HG02973 (cell line): Measurements from ENCODE around the gene PPP1R18.
A peak's percentile ranks its signal among the peaks of the same experiment; 100 is the strongest.
"Not testable (repeated sequence)": the region's sequence is repeated elsewhere in the genome, so short reads cannot be mapped to it uniquely, and the experiment has no call there.

Source experiments
- ATAC-seq: cut with Tn5 transposase; IDR thresholded peaks from one replicate; pipeline ENCODE4 v1.9.1; 2021; ENCODE audit warnings: moderate library complexity; ENCODE audit not compliant: unreplicated experiment

The PPP1R18 gene

DNA sequence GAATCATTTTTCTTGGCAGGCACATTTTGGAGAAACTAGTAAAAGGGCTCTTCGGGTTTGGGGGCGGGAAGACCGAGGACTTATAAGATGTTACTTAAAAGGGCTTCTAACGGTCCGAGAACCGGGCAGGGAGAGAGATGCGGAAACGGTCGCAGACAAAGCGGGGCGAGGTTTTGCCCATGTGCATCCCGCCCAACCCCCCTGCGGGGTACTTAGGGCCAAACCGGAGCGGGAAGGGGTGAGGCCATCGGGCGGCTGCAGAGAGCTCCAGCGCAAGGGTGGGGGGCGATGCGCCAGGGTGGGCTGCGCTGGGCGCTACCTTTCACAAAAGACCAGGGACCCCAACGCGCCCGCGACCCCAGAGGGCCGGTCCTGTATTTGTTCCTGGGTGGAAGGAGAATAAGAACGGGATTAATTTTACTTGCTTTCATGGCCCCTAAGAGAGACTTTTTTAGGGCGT is 34.3 kb upstream of the PPP1R18 start:
- ATAC-seq, result no peak

DNA sequence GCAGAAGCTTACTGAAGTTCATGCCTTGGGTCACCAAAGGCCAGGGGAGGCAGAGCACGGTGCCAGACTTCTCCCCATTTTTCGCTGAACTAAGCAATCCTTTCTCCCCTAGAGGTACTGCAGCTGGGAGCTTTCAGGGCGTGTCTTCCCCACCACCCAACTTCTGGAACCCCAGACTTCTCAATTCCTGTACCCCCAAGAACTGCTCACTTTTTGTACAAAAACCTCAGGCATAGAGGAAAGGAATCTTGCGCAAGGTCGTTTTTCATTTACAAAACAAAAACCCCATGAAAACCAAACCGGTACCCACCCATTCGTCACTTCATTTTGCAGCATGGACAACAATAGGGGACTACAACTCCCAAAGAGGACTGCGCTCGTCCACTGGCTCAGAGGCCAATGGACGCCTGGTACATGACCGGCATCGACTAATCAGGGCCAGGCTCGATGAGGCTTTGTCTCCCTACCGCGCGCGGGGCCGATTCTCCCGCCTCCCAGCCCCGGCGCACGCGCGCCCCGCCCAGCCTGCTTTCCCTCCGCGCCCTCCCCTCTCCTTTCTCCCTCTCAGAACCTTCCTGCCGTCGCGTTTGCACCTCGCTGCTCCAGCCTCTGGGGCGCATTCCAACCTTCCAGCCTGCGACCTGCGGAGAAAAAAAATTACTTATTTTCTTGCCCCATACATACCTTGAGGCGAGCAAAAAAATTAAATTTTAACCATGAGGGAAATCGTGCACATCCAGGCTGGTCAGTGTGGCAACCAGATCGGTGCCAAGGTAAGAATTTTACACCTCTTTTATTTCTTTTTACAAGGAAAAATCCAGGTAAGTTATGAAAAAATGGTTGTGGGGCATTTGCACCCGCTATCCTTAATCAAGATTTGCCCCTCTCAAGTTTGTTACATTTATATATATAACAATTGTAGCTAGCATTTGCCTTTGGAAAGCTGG is 33.6 kb upstream of the PPP1R18 start, which contains the start of gene TUBB:
Gene TUBB (plus strand): TSS at position 562 of the 947 bp plus-strand sequence. CDS start 155 bp downstream, at position 717.
- peak; percentile 35 for ATAC-seq

DNA sequence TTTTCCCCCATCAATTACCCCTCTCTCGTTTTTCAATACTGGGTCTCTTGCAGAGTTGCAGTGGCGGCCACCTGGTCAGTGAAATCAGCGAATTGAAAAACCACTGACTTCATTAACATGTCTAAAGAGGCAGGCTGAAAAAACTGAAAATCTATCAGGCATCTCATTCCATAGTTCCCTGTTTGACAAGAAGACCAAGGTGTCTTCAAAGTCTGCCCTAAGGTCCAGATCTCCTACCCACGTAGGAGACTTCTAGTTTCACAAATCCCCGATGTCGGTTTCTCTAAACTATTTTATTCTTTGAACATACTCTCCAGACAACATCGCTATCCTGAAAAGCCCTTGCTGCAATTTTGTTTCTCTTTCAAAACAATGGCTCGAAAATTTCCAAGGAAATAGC is 32.9 kb upstream of the PPP1R18 start:
- no peak for ATAC-seq

DNA sequence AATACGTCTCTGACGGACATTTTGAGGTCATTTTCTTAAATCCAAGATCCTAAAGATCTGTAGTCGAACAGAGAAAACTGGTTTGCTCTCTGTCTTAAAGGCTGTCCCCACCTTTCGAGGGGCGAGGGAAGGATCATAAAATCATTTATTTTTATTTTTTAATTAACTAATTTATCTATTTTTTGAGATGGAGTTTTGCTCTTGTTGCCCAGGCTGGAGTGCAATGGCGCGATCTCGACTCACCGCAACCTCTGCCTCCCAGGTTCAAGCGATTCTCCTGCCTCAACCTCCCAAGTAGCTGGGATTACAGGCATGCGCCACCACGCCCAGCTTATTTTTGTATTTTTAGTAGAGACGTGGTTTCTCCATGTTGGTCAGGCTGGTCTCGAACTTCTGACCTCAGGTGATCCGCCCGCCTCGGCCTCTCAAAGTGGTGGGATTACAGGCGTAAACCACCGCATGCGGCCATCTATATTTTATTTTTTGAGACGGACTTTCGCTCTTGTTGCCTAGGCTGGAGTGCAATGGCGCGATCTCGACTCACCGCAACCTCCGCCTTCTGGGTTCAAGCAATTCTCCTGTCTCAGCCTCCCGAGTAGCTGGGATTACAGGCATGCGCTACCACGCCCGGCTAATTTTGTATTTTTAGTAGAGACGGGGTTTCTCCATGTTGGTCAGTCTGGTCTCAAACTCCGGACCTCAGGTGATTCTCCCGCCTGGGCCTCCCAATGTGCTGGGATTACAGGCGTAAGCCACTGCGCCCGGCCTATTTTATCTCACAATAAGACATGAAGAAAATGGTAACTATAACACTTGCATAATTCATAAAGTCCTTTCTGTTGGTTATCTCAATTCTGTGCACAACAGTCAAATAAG is 31.6 kb upstream of the PPP1R18 start:
- not testable (repeated sequence) for ATAC-seq

DNA sequence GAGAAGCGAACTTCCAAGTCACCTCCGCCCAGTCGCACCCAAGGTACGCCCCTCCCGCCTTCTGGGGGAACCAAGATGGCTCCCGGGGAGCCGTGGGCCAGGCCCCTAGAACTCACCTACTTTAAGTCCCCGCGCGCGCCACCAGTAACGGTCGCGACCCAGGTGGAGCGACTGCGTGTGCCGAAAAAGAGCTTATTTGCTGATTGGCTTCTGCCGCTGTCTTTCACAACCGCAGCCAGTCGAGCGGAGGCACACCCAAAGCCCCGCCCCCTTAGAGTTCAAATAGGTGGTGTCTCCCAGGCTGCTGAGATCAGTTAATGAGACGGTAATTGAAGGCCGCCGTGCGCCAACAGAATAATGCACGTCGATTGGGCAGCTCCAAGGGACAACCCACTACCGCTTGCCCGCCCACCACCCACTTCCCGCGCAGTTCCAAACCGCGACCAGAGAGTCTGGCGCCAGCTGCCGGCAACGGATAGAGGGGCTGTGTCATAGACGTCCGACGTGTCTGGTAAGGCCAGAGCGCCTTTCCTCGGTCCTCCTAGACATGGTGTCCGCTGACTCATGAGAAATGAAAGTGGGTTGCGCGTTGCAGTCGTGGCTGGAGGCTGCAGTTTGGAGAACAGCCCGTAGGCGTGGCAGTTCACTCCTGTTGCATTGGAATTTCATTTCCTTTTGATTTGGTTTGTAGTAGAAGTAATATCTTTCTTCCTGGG is 30.8 kb upstream of the PPP1R18 start, which contains the start of gene MDC1:
Gene MDC1 (minus strand): TSS at position 153 of the 716 bp plus-strand sequence. CDS start 2,106 bp downstream, outside the sequence.
- ATAC-seq, result peak; percentile 55

DNA sequence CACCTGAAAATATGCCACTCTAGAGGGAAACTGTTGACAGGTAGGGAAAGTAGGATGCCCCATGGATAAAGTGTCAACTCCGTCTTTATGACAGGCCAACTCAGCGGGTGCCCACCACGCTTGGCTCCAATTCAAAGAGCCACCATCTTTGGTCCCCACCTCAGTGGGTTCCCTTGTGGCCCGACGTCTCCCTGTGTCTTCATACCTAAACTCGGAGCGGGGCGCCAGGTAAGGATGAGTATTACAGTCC is 30.4 kb upstream of the PPP1R18 start:
- ATAC-seq, result no peak

DNA sequence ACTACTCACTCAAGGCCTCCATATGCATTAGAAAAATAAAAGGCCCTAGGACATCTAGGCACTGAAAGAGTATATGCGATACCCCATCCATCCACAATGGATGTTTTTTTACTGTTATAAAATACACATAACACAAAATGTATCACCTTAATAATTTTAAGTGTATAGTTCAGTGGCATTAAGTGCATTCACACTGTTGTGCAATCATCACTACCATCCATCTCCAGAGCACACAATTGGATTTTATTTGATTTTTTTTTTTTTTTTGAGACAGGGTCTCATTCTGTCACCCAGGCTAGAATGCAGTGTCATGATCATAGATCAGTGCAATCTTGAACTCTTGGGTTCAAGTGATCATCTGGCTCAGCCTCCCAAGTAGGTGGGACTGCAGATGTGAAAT is 27.8 kb upstream of the PPP1R18 start:
- no peak for ATAC-seq

DNA sequence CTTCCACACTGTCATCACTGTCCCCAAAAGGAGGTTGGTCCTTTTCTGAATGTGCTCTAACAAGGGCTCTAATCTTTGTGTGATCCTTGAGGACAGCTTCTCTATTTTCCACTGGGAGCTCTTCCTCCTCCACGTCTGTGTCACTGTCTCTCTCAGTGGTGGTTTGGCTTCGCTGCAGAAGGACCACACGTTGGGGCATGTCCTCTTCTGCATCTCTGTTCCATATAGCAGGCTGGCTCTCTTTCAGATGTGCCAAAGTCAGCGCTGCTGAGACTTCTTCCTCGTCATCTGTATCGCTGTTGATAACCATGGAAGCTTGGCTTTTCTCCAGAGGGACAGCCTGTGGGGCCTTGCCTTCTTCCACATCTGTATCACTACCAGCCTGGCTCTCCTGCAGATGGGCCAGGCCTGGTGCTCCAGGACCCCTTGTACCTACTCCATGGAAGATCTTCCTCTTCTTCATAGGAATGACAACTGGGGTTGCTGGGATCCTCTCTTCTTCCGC is 26.0 kb upstream of the PPP1R18 start:
- ATAC-seq, result no peak

DNA sequence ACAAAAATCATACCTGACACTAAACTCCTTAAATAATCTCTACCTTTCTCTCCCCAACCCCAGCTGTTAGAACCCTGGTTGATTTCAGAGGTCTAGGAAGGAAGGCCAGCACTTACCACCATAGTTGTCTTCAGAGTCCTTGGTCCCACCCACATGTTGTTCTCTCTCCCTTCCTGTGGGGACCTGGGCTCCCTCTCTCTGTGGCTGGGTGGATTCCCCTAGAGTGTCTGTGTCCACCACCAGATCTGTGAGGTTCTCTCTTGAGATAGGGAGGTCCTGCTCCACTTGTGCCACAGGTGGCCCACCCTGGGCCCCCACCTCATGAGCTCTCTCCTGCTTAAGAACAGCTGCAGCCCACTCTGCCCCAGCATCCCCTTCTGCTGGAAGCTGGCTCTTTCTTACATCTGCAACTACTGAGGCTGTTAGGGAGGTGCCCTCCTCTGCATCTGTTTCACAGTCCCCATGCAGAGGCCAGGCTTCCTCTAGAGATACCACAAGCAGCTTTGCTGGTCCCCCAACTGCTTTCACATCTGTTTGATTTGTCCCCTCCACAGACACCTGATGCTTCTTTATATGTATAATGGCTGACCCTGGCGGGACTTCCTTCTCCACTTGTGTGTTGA is 25.4 kb upstream of the PPP1R18 start:
- no peak for ATAC-seq

DNA sequence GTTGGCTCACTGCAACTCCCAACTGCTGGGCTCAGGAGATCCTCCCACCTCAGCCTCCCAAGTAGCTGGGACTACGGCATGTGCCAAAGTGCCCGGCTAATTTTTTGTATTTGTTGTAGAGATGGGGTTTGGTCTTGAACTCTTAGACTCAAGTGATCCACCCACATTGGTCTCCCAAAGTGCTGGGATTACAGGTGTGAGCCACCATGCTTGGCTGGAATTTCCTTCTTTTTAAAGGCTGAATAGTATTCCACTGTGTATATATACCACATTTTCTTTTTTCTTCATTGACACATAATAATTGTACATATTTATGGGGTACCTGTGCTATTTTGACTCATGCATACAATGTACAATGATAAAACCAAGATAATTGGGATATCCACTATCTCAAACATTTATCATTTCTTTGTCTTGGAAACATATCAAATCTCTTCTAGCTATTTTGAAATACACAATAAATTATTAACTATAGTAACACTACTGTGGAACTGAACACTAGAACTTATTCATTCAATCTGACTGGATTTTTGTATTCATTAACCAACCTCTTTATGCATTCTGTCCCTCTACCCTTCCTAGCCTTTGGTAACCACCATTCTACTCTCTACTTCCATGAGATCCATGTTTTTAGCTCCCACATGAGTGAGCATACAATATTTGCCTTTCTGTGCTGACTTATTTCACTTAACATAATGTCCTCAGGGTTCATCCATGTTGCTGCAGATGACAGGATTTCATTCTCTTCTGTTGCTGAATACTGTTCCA is 22.8 kb upstream of the PPP1R18 start:
- ATAC-seq, result no peak

DNA sequence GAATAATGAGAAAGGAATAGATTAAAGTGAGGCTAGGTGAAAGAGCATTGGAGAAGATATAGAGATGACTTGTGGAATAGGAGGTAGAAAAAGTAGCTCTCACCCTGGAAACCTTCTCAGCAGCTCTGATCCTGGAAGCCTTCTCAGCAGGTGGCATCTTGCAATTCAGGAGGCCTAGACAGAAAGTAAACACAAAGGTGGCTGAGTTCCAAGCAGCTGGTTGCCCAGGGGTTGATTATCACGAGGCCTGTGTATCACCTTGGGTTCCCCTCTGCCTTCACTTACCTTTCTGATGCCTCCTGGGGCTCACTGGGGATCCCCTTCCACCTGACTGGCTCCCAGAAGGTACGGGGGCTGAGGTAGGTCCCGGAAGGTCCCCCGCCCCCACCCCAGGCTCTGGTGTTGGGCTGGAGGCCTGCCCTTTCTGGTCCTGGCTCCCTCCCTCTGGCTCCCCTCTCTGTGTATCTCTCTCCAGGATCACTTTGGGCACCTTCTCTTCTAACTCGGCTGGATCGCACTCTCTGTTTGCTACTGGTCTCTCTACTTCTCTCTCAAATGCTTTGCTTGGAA is 20.9 kb upstream of the PPP1R18 start:
- no peak for ATAC-seq

DNA sequence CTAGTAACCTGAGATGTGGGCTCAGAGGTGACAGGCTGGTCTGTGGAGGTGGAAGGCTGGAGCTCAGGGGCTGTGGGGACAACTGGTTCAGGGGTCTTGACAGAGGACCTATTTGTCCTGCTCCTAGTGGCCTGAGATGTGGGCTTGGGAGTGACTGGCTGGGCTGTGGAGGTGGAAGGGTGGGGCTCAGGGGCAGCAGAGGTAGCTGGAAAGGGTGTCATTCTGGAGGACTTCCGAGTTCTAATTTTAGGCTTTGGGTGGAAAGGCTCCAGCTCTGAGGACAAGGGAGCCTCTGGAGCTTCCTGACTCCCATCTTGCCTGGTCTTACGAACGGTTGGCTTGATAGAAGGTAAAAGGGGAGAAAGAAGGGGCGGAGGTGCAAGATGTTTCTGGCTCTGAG is 19.2 kb upstream of the PPP1R18 start:
- no peak for ATAC-seq

DNA sequence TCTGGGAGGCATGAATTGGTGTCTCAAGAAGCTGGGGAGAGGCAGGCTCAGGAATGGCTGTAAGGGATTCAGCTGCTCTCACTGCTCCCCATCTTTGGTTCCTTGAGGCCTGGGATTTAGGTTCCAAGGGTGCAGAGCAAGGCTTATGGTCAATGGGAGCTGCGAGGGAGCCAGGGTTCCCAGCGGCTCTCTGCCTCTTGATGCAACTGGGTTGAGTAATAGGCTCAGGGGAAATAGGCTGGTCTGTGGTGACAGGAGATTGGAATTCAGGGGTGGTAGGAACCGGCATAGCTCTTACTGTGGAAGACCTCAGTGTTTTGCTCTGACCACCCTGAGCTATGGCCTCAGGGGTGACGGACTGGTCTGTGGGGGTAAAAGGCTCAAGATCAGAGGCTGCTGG is 17.4 kb upstream of the PPP1R18 start:
- ATAC-seq, result no peak

DNA sequence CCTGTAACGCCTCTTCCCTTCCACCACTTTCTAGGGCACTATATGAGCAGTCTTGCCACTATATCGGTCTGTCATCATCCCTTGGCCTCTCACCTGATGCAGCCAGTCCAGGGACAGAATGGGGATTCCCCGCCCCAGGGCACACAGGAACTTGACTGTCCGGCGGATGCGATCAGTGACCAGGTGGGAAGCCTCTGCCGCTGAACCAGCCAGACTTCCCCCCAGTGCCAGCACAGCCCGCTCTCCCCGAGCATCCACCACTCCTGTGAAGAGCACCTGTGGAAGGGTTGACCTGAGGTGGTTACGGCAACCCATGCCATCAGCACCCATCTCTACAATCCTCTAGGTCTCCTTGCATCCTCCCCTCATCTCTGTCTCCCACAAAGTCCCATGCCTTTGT is 16.6 kb upstream of the PPP1R18 start:
- ATAC-seq, result no peak

DNA sequence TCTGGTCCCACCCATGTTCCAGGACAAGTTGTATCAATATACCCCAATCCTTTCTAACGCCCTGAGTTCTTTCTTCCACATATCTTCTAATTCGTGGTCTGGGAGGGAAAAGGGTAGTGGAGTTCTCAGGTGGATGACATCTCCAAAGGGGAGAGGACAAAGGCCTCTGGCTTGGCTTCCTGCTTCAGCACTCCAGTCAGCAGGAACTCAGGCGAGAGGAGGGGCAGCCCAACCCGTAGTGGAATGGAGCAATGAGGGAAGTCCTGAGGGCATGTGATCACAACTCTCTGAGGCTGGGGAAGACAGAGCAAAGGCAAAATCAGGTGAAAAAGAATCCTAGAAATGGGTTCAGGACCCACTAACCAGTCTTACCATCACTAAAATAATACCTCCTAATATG is 13.9 kb upstream of the PPP1R18 start:
- no peak for ATAC-seq

DNA sequence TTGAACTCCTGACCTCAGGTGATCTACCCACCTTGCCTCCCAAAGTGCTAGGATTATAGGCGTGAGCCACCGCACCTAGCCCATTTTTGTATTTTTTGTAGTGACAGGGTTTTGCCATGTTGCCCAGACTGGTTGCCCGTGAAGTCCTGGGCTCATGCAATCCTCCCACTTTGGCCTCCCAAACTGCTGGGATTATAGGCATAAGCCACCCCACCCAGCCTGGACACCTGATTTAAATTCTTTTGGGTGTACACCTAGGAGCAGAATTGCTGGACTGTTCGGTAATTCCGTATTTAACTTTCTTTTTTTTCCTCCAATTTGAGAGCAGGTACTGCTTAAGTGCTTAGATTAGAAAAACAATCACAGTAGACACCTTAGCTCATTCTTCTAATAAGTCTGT is 10.0 kb upstream of the PPP1R18 start:
- ATAC-seq, result no peak

DNA sequence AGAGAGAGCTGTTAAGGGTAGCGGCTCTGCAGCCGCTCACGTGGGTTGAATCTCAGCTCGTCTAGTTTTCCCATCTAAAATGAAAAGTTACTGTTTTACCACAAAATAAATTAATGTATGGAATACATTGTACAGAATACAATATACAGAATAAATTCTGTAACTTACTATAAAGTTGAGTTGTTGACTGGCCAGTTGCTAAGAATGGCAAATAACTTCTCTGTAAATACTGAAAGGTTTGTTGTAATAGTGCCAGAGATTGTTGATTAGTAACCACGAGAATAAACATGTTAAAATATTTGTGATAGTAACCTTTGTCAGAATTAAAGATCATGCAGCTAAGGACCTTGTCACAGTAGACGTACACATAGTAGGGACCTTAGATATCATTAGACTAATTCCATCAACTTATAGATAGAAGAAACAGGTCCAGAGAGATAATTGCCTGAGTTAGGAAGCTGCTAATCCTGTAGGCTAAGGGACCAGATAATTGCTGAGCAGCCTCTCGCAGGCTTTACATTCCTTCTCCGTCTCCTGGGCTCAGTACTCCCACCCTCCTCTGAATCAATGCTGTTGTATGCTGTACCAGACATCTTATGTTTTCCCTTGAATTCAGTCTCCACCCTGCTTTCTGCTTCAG is 4.9 kb upstream of the PPP1R18 start:
- no peak for ATAC-seq

DNA sequence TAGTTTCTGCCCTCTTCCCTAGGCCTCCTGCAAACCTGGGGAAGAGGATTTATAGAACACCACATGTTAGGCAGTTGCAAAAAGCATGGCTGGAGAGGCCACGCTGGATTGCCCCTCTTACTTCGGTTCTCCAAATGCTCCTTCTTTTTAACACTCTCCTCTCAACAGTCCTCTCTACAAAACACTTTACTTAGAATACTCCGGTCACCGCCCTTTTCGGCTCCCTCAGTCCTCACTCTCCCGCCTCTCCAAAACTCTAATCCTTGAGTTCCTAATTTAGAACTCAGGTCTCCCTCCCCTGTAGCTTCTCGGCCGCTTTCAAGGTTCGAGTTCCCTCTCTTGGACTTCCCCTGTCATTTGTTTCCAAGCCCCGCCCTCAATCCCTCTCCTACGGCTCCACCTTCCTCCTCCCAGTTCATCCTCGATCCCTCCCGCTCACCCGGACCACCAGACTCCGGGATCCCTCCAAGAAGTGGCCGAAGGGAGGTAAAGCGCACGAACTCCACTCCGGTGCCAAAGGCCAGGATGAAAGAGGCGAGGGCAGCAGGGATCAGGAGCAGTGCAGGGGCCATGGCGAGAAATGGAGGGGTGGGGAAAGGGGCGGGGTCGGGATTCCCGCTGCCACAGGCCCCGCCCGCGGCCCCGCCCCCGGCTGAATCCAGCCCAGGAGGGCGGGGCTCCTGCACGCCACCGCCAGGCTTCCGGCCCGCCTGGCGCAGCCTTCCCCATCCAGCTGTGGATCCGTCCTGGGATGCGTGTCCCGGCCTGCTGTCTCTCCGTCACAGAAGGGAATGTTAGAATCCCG is 4.2 kb upstream of the PPP1R18 start, which contains the start of gene NRM:
Gene NRM (minus strand): TSS at position 582 of the 805 bp plus-strand sequence. CDS start 10 bp downstream, at position 572.
- no peak for ATAC-seq
